ENCODE data around the gene CDC42. TPM values are rescaled to one million over a fixed set of nuclear protein-coding genes. Genes with fewer than 3 reads are reported as not detected.
"Not testable (repeated sequence)": the region's sequence is repeated elsewhere in the genome, so short reads cannot be mapped to it uniquely, and the experiment has no call there.

The CDC42 gene
- total RNA-seq, 1 experiment from 2014 or later: 223 TPM

DNA sequence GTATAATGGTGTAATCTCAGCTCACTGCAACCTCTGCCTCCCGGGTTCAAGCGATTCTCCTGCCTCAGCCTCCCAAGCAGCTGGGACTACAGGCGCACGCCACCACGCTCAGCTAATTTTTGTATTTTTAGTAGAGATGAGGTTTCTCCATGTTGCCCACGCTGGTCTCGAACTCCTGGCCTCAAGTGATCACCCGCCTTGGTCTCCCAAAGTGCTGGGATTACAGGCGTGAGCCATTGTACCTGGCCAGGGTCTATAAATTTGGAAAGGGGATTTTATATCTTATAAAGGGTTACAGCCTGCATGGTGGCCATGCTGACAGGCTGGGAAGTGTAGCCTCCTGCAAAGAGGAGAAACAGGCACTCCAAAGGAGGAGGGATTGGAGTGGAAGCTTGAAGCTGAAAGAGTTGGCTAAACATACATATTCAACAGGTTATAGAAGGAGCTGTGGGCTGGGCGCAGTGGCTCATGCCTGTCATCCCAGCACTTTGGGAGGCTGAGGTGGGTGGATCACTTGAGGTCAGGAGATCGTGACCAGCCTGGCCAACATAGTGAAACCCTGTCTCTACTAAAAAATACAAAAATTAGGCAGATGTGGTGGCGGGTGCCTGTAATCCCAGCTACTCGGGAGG is 37.8 kb upstream of the CDC42 start:
- not testable (repeated sequence) for H3K79me2 ChIP-seq (ENCODE audit: low read length); H3K9me3 ChIP-seq (ENCODE audit: low read length); H2AFZ ChIP-seq (ENCODE audit: low read length); DNase-seq; H3K9ac ChIP-seq (ENCODE audit: low read length); H3K27me3 ChIP-seq (ENCODE audit: low read length); H3K27ac ChIP-seq (ENCODE audit: low read length); H3K36me3 ChIP-seq (ENCODE audit: insufficient read depth, low read length); H3K9me2 ChIP-seq (replicated peaks; ENCODE audit: insufficient read depth, low read length); H3K4me3 ChIP-seq (ENCODE audit: low read length); H3K4me2 ChIP-seq (ENCODE audit: low read depth, low read length, poor library complexity, severe bottlenecking); H4K20me1 ChIP-seq (ENCODE audit: insufficient read depth, low read depth, low read length)
- H3K4me1 ChIP-seq (ENCODE audit: low read length): peaks cover 11% of the 10 kb centered on the region

DNA sequence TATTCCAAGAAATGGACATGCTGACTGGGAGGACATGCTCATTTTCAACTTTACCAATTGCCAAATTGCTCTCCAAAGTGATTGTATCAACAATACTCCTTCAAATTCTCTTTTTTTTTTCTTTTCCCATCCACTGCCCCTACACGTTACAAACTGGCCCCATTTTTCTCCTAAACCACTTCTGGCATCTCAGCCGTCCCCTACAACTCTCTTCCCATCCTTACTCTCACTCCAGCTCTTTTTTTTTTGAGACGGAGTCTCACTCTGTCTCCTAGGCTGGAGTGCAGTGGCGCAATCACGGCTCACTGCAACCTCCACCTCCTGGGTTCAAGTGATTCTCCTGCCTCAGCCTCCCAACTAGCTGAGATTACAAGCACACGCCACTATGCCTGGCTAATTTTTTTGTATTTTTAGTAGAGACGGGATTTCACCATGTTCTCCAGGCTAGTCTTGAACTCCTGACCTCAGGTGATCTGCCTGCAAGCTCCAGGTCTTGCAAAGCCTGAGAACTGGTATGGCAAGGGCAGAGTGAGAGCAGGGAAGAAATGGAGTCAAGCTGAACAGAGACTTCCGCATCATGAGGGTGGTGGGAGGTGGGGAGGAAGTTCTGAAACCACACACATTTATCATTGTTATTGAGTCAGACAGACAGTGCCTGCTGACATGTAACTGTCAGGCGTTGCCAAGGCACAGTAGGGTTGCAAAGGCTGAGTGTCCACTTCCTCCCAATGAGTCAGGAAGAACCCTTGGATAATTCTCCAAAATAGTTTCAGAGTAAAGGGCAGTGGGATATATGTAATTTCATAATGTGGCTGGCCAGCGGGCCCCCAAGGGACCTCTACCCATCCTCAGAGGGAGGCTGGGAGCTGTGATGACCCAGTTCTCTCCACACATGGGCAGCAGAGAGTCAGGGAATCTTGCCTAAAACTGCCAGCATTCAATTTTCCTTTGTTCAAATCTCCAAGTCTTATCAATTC is 33.6 kb upstream of the CDC42 start:
- no peak overlapping the region for H3K9ac ChIP-seq (ENCODE audit: low read length)

DNA sequence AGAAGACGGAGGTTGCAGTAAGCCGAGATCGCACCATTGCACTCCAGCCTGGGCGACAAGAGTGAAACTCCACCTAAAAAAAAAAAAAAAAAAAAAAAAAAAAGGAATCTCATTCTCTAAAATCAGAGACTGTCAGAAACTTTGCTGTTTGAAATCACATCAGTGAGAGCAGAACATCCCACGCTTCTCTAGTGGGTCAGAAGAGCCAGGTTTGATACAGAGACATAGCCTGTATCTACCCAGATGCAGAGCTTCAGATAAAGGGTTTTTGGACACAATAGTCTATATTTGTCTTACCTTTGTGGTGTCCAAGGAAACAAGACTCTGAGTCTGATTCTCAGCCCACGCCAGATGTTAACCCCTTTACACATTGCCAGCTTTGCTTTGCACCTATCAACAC is 31.4 kb upstream of the CDC42 start:
- Histone ChIP-seq H3K9ac (ENCODE audit: low read length) (no peak overlapping the region), H3K27ac (ENCODE audit: low read length) (no peak overlapping the region), H3K4me2 (ENCODE audit: low read depth, low read length, poor library complexity, severe bottlenecking) (no peak overlapping the region), H3K36me3 (ENCODE audit: insufficient read depth, low read length) (no peaks in the 10 kb centered on the region), H3K9me2 (replicated peaks; ENCODE audit: insufficient read depth, low read length) (no peaks in the 10 kb centered on the region), H3K27me3 (ENCODE audit: low read length) (no peaks in the 10 kb centered on the region), H3K79me2 (ENCODE audit: low read length) (no peaks in the 10 kb centered on the region; the same call in 1 of the 2 replicates), H4K20me1 (ENCODE audit: insufficient read depth, low read depth, low read length) (no peaks in the 10 kb centered on the region), H3K4me3 (ENCODE audit: low read length) (no peak overlapping the region), H2AFZ (ENCODE audit: low read length) (no peak overlapping the region), H3K4me1 (ENCODE audit: low read length) (peaks cover 22% of the 10 kb centered on the region), H3K9me3 (ENCODE audit: low read length) (no peaks in the 10 kb centered on the region)
- DNase-seq: no peak

More for the DNA sequence above, 33.6 kb upstream of the CDC42 start:
- no peaks in the 10 kb centered on the region for H3K36me3 ChIP-seq (ENCODE audit: insufficient read depth, low read length)
- no peaks in the 10 kb centered on the region for H3K27me3 ChIP-seq (ENCODE audit: low read length)
- no peaks in the 10 kb centered on the region for H4K20me1 ChIP-seq (ENCODE audit: insufficient read depth, low read depth, low read length)
- peaks cover 11% of the 10 kb centered on the region for H3K4me1 ChIP-seq (ENCODE audit: low read length)
- peak overlapping the region; percentile 25 for H3K4me2 ChIP-seq (ENCODE audit: low read depth, low read length, poor library complexity, severe bottlenecking)
- H3K27ac ChIP-seq (ENCODE audit: low read length): no peak overlapping the region
- H3K9me3 ChIP-seq (ENCODE audit: low read length): no peaks in the 10 kb centered on the region
- no peaks in the 10 kb centered on the region for H3K9me2 ChIP-seq (replicated peaks; ENCODE audit: insufficient read depth, low read length)
- no peak overlapping the region for H3K4me3 ChIP-seq (ENCODE audit: low read length)
- 0 out of 2 replicates have a peak overlapping the region, but pooled peaks have one; percentile 48 for H2AFZ ChIP-seq (ENCODE audit: low read length)
- no peaks in the 10 kb centered on the region for H3K79me2 ChIP-seq (ENCODE audit: low read length)
- peak; percentile 71 for DNase-seq

DNA sequence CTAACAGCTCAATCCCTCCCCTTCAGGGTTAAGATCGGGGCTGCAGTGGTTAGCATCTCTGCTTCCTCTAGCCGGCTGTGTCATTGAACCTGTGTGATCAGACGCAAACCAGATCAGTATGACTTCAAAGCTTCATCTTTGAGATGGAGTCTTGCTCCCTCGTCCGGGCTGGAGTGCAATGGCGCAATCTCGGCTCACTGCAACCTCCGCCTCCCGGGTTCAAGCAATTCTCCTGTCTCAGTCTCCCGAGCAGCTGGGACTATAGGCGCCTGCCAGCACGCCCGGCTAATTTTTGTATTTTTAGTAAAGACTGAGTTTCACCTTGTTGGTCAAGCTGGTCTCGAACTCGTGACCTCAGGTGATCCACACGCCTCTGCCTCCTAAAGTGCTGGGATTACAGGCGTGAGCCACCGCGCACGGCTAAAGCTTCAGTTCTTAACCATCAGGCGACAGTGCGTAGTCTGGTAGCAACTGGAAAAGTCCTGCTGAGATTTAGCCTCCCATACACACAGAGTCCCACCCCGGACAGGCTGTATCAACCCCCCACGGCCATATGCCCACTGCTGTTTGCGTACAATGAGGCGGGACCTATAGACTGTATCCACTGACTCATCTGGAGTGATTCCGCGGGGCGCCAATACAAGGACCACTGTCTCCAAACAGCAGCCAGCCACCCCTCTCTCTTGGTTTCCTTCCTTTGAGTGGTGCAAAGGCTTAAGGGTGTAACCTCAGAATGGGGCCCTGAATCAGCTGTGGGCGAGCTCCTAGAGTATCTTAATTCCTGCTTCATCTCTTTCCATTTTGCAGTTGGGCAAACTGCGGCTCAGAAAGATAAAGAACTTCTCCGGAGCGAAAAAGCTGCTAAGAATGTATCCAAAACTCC is 27.8 kb upstream of the CDC42 start:
- H2AFZ ChIP-seq (ENCODE audit: low read length): peak overlapping the region; percentile 97
- H3K79me2 ChIP-seq (ENCODE audit: low read length): peaks cover 9% of the 10 kb centered on the region
- peak overlapping the region; percentile 89 for H3K4me3 ChIP-seq (ENCODE audit: low read length)
- H3K4me2 ChIP-seq (ENCODE audit: low read depth, low read length, poor library complexity, severe bottlenecking): peak overlapping the region; percentile 76
- H3K9ac ChIP-seq (ENCODE audit: low read length): peak overlapping the region; percentile 97
- H3K36me3 ChIP-seq (ENCODE audit: insufficient read depth, low read length): no peaks in the 10 kb centered on the region
- H4K20me1 ChIP-seq (ENCODE audit: insufficient read depth, low read depth, low read length): no peaks in the 10 kb centered on the region
- no peaks in the 10 kb centered on the region for H3K9me2 ChIP-seq (replicated peaks; ENCODE audit: insufficient read depth, low read length)
- peaks cover 20% of the 10 kb centered on the region for H3K4me1 ChIP-seq (ENCODE audit: low read length)
- no peaks in the 10 kb centered on the region for H3K9me3 ChIP-seq (ENCODE audit: low read length)
- H3K27ac ChIP-seq (ENCODE audit: low read length): no peak overlapping the region
- H3K27me3 ChIP-seq (ENCODE audit: low read length): no peaks in the 10 kb centered on the region
- peak; percentile 50 for DNase-seq

DNA sequence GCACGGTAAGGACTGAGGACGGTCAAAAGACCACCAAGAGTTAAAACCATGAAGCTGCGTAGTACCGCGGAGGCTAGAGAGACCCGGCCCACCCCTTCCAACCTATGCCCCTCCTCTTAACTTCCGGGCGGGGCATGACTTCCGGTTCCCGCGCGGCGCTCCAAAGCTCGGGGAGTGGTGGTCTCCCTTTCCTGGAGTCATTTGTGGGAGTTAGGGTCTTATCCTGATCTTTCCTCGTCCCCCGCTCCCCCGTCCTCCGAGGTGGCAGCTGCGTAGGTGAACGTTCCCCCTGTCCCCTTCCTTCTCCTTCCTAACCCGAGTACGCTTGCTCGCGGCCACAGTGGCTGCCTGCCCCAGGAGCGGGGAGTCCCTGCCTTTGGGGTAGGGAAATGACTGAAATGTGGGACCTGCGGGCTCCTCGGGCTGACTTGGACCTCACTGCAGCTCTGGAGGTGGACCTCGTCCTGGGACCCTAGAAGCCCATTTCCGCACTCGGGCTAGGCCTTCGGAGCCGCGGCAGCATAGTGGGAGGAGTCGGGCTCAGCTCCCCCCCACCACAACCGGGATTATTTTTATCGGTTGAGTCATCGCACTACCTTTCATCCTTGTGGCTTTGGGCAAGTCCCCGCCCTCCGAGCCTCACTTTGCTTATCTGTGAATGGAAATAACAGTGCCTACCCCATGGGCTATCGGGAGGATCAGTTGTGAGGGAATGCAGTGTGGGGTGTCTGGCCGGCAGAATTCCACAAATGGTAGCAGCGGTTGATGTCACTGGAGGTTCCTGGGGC is 26.9 kb upstream of the CDC42 start:
- peak overlapping the region; percentile 77 for H3K27ac ChIP-seq (ENCODE audit: low read length)
- H4K20me1 ChIP-seq (ENCODE audit: insufficient read depth, low read depth, low read length): no peaks in the 10 kb centered on the region
- H3K4me1 ChIP-seq (ENCODE audit: low read length): peaks cover 20% of the 10 kb centered on the region
- no peaks in the 10 kb centered on the region for H3K36me3 ChIP-seq (ENCODE audit: insufficient read depth, low read length)
- H3K9me3 ChIP-seq (ENCODE audit: low read length): no peaks in the 10 kb centered on the region
- H2AFZ ChIP-seq (ENCODE audit: low read length): peak overlapping the region; percentile 97
- H3K27me3 ChIP-seq (ENCODE audit: low read length): no peaks in the 10 kb centered on the region
- H3K9me2 ChIP-seq (replicated peaks; ENCODE audit: insufficient read depth, low read length): no peaks in the 10 kb centered on the region
- peak overlapping the region; percentile 76 for H3K4me2 ChIP-seq (ENCODE audit: low read depth, low read length, poor library complexity, severe bottlenecking)
- H3K9ac ChIP-seq (ENCODE audit: low read length): peak overlapping the region; percentile 97
- peak overlapping the region; percentile 89 for H3K4me3 ChIP-seq (ENCODE audit: low read length)
- peak; percentile 96 for DNase-seq
- H3K79me2 ChIP-seq (ENCODE audit: low read length): peaks cover 9% of the 10 kb centered on the region

DNA sequence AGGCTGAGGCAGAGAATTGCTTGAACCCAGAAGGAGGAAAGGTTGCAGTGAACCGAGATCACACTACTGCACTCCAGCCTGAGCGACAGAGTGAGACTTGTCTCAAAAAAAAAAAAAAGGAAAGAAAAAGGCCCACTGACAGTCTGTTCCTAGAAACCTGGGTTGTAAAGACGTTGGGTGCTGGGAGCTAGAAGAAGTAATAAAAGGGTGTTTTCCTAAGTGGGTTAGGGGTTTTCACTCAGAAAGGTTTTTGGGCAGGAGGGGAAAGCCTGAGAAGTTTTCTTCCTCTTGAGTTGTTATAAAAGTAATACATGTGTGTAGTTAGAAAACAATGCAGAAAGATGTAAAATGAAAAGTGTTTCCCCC is 25.6 kb upstream of the CDC42 start:
- no peak for DNase-seq
- Histone ChIP-seq H3K9me2 (replicated peaks; ENCODE audit: insufficient read depth, low read length) (no peaks in the 10 kb centered on the region), H3K9ac (ENCODE audit: low read length) (peak overlapping the region; percentile 97; the same call in 1 of the 2 replicates), H3K4me3 (ENCODE audit: low read length) (peak overlapping the region; percentile 89; the same call in 1 of the 2 replicates), H4K20me1 (ENCODE audit: insufficient read depth, low read depth, low read length) (peaks cover 6% of the 10 kb centered on the region; the same call in 1 of the 2 replicates), H3K9me3 (ENCODE audit: low read length) (no peaks in the 10 kb centered on the region), H3K27me3 (ENCODE audit: low read length) (no peaks in the 10 kb centered on the region), H3K4me1 (ENCODE audit: low read length) (peaks cover 20% of the 10 kb centered on the region), H3K4me2 (ENCODE audit: low read depth, low read length, poor library complexity, severe bottlenecking) (peak overlapping the region; percentile 76), H2AFZ (ENCODE audit: low read length) (no peak overlapping the region), H3K36me3 (ENCODE audit: insufficient read depth, low read length) (no peaks in the 10 kb centered on the region), H3K79me2 (ENCODE audit: low read length) (peaks cover 9% of the 10 kb centered on the region), H3K27ac (ENCODE audit: low read length) (no peak overlapping the region)

DNA sequence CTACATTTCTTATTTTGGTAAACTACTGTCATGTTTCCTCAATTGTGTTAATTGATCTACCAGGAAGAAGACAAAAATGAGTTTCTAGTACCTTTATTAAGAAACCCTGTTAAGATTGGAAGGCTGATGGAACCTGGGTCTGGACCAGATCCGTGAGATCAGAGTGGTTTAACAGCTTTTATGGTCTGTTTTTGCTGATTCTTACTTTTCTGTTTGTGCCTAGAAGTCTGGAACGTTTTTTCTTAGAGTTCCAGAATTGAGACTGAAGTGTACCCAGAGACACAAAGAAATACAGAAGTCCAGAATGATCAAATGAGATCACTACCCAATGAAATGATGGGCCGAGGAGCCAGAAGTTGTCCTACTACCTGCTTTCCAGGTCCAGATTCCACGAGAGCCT is 22.5 kb upstream of the CDC42 start:
- H3K4me3 ChIP-seq (ENCODE audit: low read length): no peak overlapping the region
- peaks cover 9% of the 10 kb centered on the region for H3K79me2 ChIP-seq (ENCODE audit: low read length)
- no peaks in the 10 kb centered on the region for H3K9me2 ChIP-seq (replicated peaks; ENCODE audit: insufficient read depth, low read length)
- H3K9ac ChIP-seq (ENCODE audit: low read length): no peak overlapping the region
- no peaks in the 10 kb centered on the region for H3K27me3 ChIP-seq (ENCODE audit: low read length)
- no peak overlapping the region for H3K27ac ChIP-seq (ENCODE audit: low read length)
- no peak overlapping the region for H3K4me2 ChIP-seq (ENCODE audit: low read depth, low read length, poor library complexity, severe bottlenecking)
- peaks cover 6% of the 10 kb centered on the region; the same call in 1 of the 2 replicates for H4K20me1 ChIP-seq (ENCODE audit: insufficient read depth, low read depth, low read length)
- peaks cover 11% of the 10 kb centered on the region for H3K4me1 ChIP-seq (ENCODE audit: low read length)
- no peak for DNase-seq
- no peak overlapping the region for H2AFZ ChIP-seq (ENCODE audit: low read length)
- H3K9me3 ChIP-seq (ENCODE audit: low read length): no peaks in the 10 kb centered on the region
- no peaks in the 10 kb centered on the region for H3K36me3 ChIP-seq (ENCODE audit: insufficient read depth, low read length)

Measured in Karpas-422 (cell line).